ENCODE results near the gene LAMB2.
A peak's percentile ranks its signal among the peaks of the same experiment; 100 is the strongest.

Gene LAMB2

DNA sequence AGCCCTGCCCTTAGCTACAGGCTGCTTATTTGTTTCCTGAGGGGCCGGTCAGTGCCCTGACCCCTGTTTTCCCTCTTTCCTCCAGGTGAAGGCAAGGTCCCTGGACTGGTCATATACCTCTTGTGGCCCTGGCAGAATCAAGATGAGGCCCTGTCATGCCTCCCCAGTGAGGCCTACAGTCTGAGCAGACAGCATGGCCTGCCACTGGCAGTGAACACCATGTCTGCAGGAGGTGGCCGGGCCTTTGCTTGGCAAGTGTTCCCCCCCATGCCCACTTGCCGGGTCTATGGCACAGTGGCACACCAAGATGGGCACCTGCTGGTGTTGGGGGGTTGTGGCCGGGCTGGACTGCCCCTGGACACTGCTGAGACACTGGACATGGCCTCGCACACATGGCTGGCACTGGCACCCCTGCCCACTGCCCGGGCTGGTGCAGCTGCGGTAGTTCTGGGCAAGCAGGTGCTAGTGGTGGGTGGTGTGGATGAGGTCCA, 39.7 kb upstream of the LAMB2 start:
- no CpG with 5 or more reads among the region's 7 CpGs for WGBS, 2 donors (ENCODE audit: extremely low coverage in 2 of 2, insufficient read length in 2 of 2, insufficient replicate concordance in 1 of 2)
- DNase-seq (ENCODE audit: low spot score): no peak

GRCh38 chr3:49171775-49172500, 39.1 kb upstream of the LAMB2 start:
- WGBS, 2 donors (ENCODE audit: extremely low coverage in 2 of 2, insufficient read length in 2 of 2, insufficient replicate concordance in 1 of 2): no CpG with 5 or more reads among the region's 7 CpGs
- peak overlapping the region; percentile 90 for H3K9ac ChIP-seq (ENCODE audit: low read depth, low read length, poor library complexity)

More for the DNA sequence above, 39.7 kb upstream of the LAMB2 start:
- peaks cover 0 to 2% (median 0%) of the 10 kb centered on the region in 3 experiments for H3K27me3 ChIP-seq (ENCODE audit: control insufficient read depth in 3 of 3, insufficient read depth in 3 of 3, low read depth in 1 of 3, low read length in 3 of 3)
- H3K4me2 ChIP-seq (ENCODE audit: insufficient read depth, low read length, poor library complexity, severe bottlenecking): peak overlapping the region; percentile 92
- H2BK12ac ChIP-seq (ENCODE audit: low read length): peak overlapping the region; percentile 100
- peak overlapping the region; percentile 97 for H3K4ac ChIP-seq (ENCODE audit: low read length)
- peaks cover 22 to 33% of the 10 kb centered on the region in 2 donors for H3K36me3 ChIP-seq (replicated peaks in 1 of 2; ENCODE audit: control insufficient read depth in 2 of 2, insufficient read depth in 2 of 2, low read length in 2 of 2)
- peak overlapping the region; percentile 67 for H4K8ac ChIP-seq (ENCODE audit: low read depth, low read length)
- H3K14ac ChIP-seq (ENCODE audit: low read length): peak overlapping the region; percentile 95
- peak overlapping the region; percentile 93 for H3K18ac ChIP-seq (ENCODE audit: low read length)
- peak overlapping the region; percentile 93 for H2BK5ac ChIP-seq (ENCODE audit: low read length)
- H2BK15ac ChIP-seq (ENCODE audit: low read length): peak overlapping the region; percentile 93
- H3K4me1 ChIP-seq (ENCODE audit: control insufficient read depth in 2 of 2, insufficient read depth in 1 of 2, low read depth in 1 of 2, low read length in 2 of 2): peaks cover 25 to 29% of the 10 kb centered on the region in 2 donors
- peak overlapping the region; percentile 99 for H3K27ac ChIP-seq (replicated peaks; ENCODE audit: low read length)
- peak overlapping the region; percentile 85 for H3K9ac ChIP-seq (ENCODE audit: low read depth, low read length, poor library complexity)
- peaks cover 11% of the 10 kb centered on the region for H3K79me1 ChIP-seq (ENCODE audit: low read depth, low read length)
- no peak overlapping the region for H2AFZ ChIP-seq (ENCODE audit: low read length)
- H2BK120ac ChIP-seq (ENCODE audit: low read depth, low read length): peak overlapping the region; percentile 52
- H3K4me3 ChIP-seq (ENCODE audit: low read length in 2 of 2): peak overlapping the region; percentile 86 to 92
- peak overlapping the region; percentile 86 for H4K91ac ChIP-seq (ENCODE audit: low read depth, low read length, poor library complexity)
- no peaks in the 10 kb centered on the region for H3K9me3 ChIP-seq (replicated peaks in 1 of 2; ENCODE audit: control insufficient read depth in 2 of 2, insufficient read depth in 1 of 2, low read depth in 1 of 2, low read length in 2 of 2)
- peak overlapping the region; percentile 13 for H3K23ac ChIP-seq (ENCODE audit: low read depth, low read length, poor library complexity)
- peak overlapping the region; percentile 99 for H2AK5ac ChIP-seq (ENCODE audit: low read depth, low read length)

DNA sequence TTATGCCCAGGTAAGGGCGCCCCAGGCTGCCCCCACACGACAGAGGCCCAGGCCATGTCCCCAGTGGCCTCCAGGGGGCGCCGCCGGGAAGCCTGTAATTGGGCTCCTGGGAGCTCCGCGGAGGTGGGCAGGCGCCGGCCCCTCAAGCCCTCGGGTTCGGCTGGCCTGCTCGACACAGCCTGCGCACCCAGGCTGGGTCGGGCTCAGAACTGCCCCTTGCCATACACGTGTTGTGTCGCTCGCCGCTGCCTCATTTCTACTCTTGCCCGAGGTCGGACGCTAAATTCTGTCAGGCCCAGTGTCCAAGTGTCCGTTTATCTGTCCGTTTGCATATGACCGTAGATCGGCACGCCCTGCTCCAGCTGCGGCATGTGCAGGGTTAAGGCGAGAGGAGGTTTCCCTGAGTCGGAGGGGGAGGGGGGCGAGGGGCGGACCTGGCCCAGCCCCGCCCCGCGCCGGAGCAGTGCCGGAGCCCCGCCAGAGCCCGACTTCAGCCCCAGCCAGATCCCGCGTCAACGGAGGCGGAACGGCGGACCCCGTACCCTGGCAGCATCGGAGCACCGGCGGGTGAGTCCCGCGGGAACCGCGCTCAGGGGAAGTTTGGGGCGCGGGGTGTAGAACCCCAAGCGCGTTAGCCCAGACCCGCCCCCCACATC, 38.4 kb upstream of the LAMB2 start, which contains the start of gene KLHDC8B:
KLHDC8B (plus strand) TSS at position 480 of the 656 bp plus-strand sequence. CDS start 1,172 bp downstream, outside the sequence.
- peak within 1 kb of the TSS; percentile 82 for H3K23ac ChIP-seq (ENCODE audit: low read depth, low read length, poor library complexity)
- H3K14ac ChIP-seq (ENCODE audit: low read length): no peak within 1 kb of the TSS
- H3K4ac ChIP-seq (ENCODE audit: low read length): no peak within 1 kb of the TSS
- peak within 1 kb of the TSS; percentile 86 to 92 for H3K4me3 ChIP-seq (ENCODE audit: low read length in 2 of 2)
- H2BK15ac ChIP-seq (ENCODE audit: low read length): peak within 1 kb of the TSS; percentile 93
- H2BK5ac ChIP-seq (ENCODE audit: low read length): peak within 1 kb of the TSS; percentile 93
- H2AFZ ChIP-seq (ENCODE audit: low read length): peak within 1 kb of the TSS; percentile 96
- H3K79me1 ChIP-seq (ENCODE audit: low read depth, low read length): peaks cover 11% of the 10 kb centered on the region
- H2BK12ac ChIP-seq (ENCODE audit: low read length): peak within 1 kb of the TSS; percentile 76
- H3K27me3 ChIP-seq (ENCODE audit: control insufficient read depth in 3 of 3, insufficient read depth in 3 of 3, low read depth in 1 of 3, low read length in 3 of 3): peaks cover 0 to 2% (median 0%) of the 10 kb centered on the region in 3 experiments
- peaks cover 28 to 32% of the 10 kb centered on the region in 2 donors for H3K4me1 ChIP-seq (ENCODE audit: control insufficient read depth in 2 of 2, insufficient read depth in 1 of 2, low read depth in 1 of 2, low read length in 2 of 2)
- peaks cover 17 to 22% of the 10 kb centered on the region in 2 donors for H3K36me3 ChIP-seq (replicated peaks in 1 of 2; ENCODE audit: control insufficient read depth in 2 of 2, insufficient read depth in 2 of 2, low read length in 2 of 2)
- H4K91ac ChIP-seq (ENCODE audit: low read depth, low read length, poor library complexity): no peak within 1 kb of the TSS
- H3K27ac ChIP-seq (replicated peaks; ENCODE audit: low read length): peak within 1 kb of the TSS; percentile 80
- DNase-seq (ENCODE audit: low spot score): peak; percentile 89
- H3K18ac ChIP-seq (ENCODE audit: low read length): peak within 1 kb of the TSS; percentile 97
- H3K9ac ChIP-seq (ENCODE audit: low read depth, low read length, poor library complexity): peak within 1 kb of the TSS; percentile 90
- no CpG with 5 or more reads among the region's 57 CpGs for WGBS, 2 donors (ENCODE audit: extremely low coverage in 2 of 2, insufficient read length in 2 of 2, insufficient replicate concordance in 1 of 2)
- no peak within 1 kb of the TSS for H4K8ac ChIP-seq (ENCODE audit: low read depth, low read length)
- H3K9me3 ChIP-seq (replicated peaks in 1 of 2; ENCODE audit: control insufficient read depth in 2 of 2, insufficient read depth in 1 of 2, low read depth in 1 of 2, low read length in 2 of 2): peaks cover 0 to 2% of the 10 kb centered on the region in 2 donors
- peak within 1 kb of the TSS; percentile 12 for H2AK5ac ChIP-seq (ENCODE audit: low read depth, low read length)
- peak within 1 kb of the TSS; percentile 92 for H3K4me2 ChIP-seq (ENCODE audit: insufficient read depth, low read length, poor library complexity, severe bottlenecking)
- no peak within 1 kb of the TSS for H2BK120ac ChIP-seq (ENCODE audit: low read depth, low read length)

More at GRCh38 chr3:49171775-49172500, 39.1 kb upstream of the LAMB2 start:
- H3K4me1 ChIP-seq (ENCODE audit: control insufficient read depth in 2 of 2, insufficient read depth in 1 of 2, low read depth in 1 of 2, low read length in 2 of 2): peaks cover 25 to 29% of the 10 kb centered on the region in 2 donors
- H3K23ac ChIP-seq (ENCODE audit: low read depth, low read length, poor library complexity): no peak overlapping the region
- no peak overlapping the region for H2BK120ac ChIP-seq (ENCODE audit: low read depth, low read length)
- H3K4me2 ChIP-seq (ENCODE audit: insufficient read depth, low read length, poor library complexity, severe bottlenecking): peak overlapping the region; percentile 92
- peaks cover 11% of the 10 kb centered on the region for H3K79me1 ChIP-seq (ENCODE audit: low read depth, low read length)
- no peak overlapping the region for H4K8ac ChIP-seq (ENCODE audit: low read depth, low read length)
- peak overlapping the region; percentile 86 to 92 for H3K4me3 ChIP-seq (ENCODE audit: low read length in 2 of 2)
- H2AFZ ChIP-seq (ENCODE audit: low read length): peak overlapping the region; percentile 96
- H4K91ac ChIP-seq (ENCODE audit: low read depth, low read length, poor library complexity): no peak overlapping the region
- peak overlapping the region; percentile 93 for H2BK15ac ChIP-seq (ENCODE audit: low read length)
- H3K14ac ChIP-seq (ENCODE audit: low read length): no peak overlapping the region
- no peaks in the 10 kb centered on the region for H3K9me3 ChIP-seq (replicated peaks in 1 of 2; ENCODE audit: control insufficient read depth in 2 of 2, insufficient read depth in 1 of 2, low read depth in 1 of 2, low read length in 2 of 2)
- H3K27me3 ChIP-seq (ENCODE audit: control insufficient read depth in 3 of 3, insufficient read depth in 3 of 3, low read depth in 1 of 3, low read length in 3 of 3): peaks cover 0 to 2% (median 0%) of the 10 kb centered on the region in 3 experiments
- peak overlapping the region; percentile 76 for H2BK12ac ChIP-seq (ENCODE audit: low read length)
- H3K27ac ChIP-seq (replicated peaks; ENCODE audit: low read length): peak overlapping the region; percentile 44
- peak overlapping the region; percentile 93 for H2BK5ac ChIP-seq (ENCODE audit: low read length)
- no peak for DNase-seq (ENCODE audit: low spot score)
- H3K4ac ChIP-seq (ENCODE audit: low read length): no peak overlapping the region
- peaks cover 22 to 28% of the 10 kb centered on the region in 2 donors for H3K36me3 ChIP-seq (replicated peaks in 1 of 2; ENCODE audit: control insufficient read depth in 2 of 2, insufficient read depth in 2 of 2, low read length in 2 of 2)
- peak overlapping the region; percentile 95 for H3K18ac ChIP-seq (ENCODE audit: low read length)
- H2AK5ac ChIP-seq (ENCODE audit: low read depth, low read length): peak overlapping the region; percentile 12
